GM18519 (cell line): ENCODE results near the gene SRGAP1.

Experiments
- ATAC-seq: cut with Tn5 transposase; IDR thresholded peaks from one replicate; pipeline ENCODE4 v1.9.1; 2021; ENCODE audit warnings: mild to moderate bottlenecking, moderate library complexity; ENCODE audit not compliant: unreplicated experiment, low FRiP score

Gene SRGAP1

GRCh38 chr12:63900922-63901793 lies 56.7 kb downstream of the SRGAP1 start:
- no peak for ATAC-seq

GRCh38 chr12:63904653-63905052 lies 60.2 kb downstream of the SRGAP1 start:
- no peak for ATAC-seq

GRCh38 chr12:63905544-63905943 lies 61.0 kb downstream of the SRGAP1 start:
- ATAC-seq, result no peak

- ATAC-seq, result no peak
These were observed 62.4 kb downstream of the SRGAP1 start for GRCh38 chr12:63906876-63907275.

- no peak for ATAC-seq
These were observed 63.1 kb downstream of the SRGAP1 start for GRCh38 chr12:63907561-63907960.

- ATAC-seq, result no peak
These were observed 65.2 kb downstream of the SRGAP1 start for GRCh38 chr12:63909746-63910145.

GRCh38 chr12:63911341-63911740 lies 66.8 kb downstream of the SRGAP1 start:
- no peak for ATAC-seq

GRCh38 chr12:63912651-63913050 lies 68.2 kb downstream of the SRGAP1 start:
- ATAC-seq, result no peak

GRCh38 chr12:63913929-63914328 lies 69.4 kb downstream of the SRGAP1 start:
- ATAC-seq, result no peak

GRCh38 chr12:63915105-63915800 lies 70.8 kb downstream of the SRGAP1 start:
- ATAC-seq, result no peak

GRCh38 chr12:63916561-63917476 lies 72.3 kb downstream of the SRGAP1 start:
- no peak for ATAC-seq

GRCh38 chr12:63917477-63917862 lies 73.0 kb downstream of the SRGAP1 start:
- no peak for ATAC-seq

- peak; percentile 91 for ATAC-seq
These were observed 73.6 kb downstream of the SRGAP1 start for GRCh38 chr12:63917864-63918799.

GRCh38 chr12:63918800-63919300 lies 74.3 kb downstream of the SRGAP1 start:
- ATAC-seq, result no peak

- ATAC-seq, result no peak
These were observed 75.3 kb downstream of the SRGAP1 start for GRCh38 chr12:63919756-63920155.

- ATAC-seq, result no peak
These were observed 76.7 kb downstream of the SRGAP1 start for GRCh38 chr12:63921157-63921556.

- no peak for ATAC-seq
These were observed 78.0 kb downstream of the SRGAP1 start for GRCh38 chr12:63922474-63922873.

GRCh38 chr12:63924781-63925180 lies 80.3 kb downstream of the SRGAP1 start:
- no peak for ATAC-seq

- no peak for ATAC-seq
These were observed 83.0 kb downstream of the SRGAP1 start for GRCh38 chr12:63927511-63927910.
